Stimulated activated CD4-positive, alpha-beta T cell treated with anti-CD3 and anti-CD28 coated beads, TNF-alpha, amount 100 ng/mL, for 1 hour (primary cell): ENCODE results near the gene ABI3.
A peak's percentile ranks its signal among the peaks of the same experiment; 100 is the strongest.

ENCODE experiments used
- DNase-seq, 3 donors: peaks; one replicate each; pipeline ENCODE4 v3.0.0-alpha.2; 2020; ENCODE audit warnings: low read depth in 3 of 3, low spot score in 1 of 3

The ABI3 gene

DNA sequence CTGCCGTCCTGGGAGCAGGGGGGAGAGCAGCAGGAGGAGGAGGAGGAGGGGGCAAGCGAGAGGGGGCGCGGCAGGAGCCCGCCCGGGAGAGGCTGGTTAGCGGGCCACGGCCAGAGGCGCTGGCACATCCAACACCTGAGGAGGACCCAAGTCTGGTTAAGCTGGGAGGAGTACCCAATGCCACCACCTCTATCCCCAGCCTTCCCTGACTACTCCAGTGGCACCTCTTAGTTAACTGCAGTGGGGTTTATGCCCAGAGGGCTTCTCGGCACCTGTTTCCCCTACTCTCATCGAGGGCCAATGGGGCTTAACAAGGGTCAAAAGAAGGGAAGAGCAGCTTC, 14.5 kb downstream of the ABI3 start:
- no peak for DNase-seq

DNA sequence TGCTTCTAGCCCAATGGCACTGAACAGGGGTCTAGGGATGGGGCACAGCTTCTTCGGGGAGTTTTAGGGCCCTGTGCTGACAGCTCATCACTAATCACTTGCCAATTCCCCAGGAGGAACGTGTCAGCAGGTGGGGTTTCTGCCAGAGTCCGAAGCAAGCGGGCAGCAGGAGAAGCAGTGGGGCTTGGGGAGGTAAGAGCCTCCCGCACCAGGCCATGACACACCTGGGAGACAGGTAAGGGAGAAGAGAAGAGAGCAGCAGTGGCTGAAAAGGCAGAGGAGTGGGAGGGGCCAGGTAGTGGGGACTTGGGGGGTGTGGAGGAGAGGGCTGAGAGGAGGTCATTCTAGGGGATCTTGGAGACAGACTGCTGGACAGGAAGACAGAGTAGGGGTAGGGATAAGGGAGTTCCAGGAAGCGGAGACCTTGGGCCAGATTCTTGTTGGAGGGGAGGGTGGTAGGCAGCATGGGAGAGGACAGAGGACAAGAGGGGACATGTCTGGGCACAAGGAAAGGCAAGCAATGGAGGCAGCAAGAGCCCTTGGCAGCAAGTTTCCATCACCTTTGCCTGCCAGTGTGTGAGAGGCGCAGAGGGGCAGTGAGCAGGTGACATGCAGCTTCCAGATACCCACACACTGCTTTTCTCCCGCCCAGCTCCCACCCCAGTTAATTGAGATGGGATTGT, 15.2 kb downstream of the ABI3 start:
- DNase-seq = no peak

- DNase-seq = no peak
Measured at GRCh38 chr17:49226771-49227435, 16.4 kb downstream of the ABI3 start.

DNA sequence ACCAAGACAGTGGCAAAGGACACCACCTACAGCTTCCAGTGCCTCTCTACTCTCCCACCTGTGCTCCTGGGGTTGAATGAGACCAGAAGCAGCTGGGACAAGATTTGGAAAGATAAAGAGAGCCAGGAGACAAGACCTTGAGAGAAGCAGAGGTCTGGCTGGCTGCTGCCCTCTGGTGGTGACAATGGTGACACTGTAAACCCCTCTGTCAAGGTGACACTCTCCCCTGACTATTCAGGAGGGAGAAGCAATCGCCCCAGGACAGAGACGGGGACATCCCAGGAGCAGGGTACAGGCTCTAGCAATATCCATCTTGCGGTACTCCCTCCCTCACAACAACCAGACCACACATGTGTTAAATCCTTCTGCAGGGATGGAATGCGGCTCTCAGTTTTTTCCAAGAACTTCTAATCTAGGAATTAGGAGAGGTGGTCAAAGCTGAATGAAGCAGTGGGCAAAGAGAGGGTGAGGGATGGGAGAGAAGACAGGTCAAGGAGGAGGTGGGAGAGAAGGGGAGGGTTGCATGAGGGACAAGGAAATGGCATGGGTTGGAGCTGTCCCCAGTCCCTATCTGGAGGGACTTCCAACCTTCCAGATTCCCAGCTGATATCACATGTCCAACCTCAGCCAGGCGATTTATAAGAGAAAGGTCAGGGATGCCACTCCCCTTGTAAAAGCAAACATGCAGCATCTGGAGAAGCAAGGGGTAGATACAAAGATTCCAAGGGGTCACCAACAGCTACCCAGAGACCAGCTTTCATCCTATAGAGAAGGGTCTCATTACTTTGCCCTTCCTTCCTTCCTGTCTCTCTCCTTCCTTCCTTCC, 17.1 kb downstream of the ABI3 start:
- DNase-seq = peak; percentile 41 to 64 (median 57)

- no peak for DNase-seq
Measured at GRCh38 chr17:49229076-49229804, 18.7 kb downstream of the ABI3 start.

- no peak for DNase-seq
Measured at GRCh38 chr17:49229805-49230600, 19.5 kb downstream of the ABI3 start.

DNA sequence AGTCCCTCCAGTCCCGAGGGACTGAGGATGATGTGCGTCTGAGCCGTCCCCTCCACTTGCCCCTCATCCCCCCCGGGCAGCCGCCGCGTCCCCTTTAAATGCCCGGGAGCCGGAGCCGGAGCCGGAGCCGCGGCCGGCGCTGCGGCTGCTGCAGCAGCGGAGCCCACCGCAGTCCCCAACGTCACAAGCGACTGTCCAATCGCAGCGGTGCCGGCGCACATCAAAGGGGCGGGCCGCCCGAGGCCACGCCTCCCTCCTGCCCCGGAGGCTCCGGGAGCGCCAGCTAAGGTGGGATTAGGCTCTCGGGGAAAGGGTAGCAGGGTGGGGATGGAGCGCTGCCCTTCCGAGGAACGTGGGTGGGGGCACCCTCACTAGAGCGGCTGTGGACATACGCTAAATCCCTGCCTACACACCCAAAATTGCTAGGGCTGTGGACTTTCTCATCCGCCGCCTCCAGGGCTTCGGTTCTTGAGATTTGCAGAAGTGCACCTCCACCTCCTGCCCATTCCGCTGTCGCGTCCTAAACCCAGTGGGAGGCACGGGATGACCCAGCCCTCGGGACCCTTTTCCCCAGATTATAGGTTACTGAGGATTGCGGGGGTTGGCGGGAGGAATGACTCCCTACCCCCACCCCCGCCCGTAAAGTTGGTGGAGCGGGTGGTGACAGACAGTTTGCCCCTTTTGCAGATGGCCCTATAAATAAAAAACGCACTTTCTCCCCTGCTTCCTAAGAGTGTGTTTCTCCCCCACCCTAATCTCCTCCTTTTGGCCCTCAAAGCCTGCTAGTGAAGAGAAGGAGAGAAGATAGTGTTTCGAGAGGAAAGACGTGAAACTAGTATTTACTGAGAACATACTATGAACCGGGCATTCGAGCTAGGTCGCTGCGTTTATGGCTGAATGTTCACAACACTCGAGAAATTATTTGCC, 20.4 kb downstream of the ABI3 start, which contains the start of gene PHOSPHO1:
TSS of gene PHOSPHO1 (minus strand) at position 152 of the 927 bp plus-strand sequence. CDS start 4,096 bp downstream, outside the sequence.
- peak; percentile 48 to 79 (median 66) for DNase-seq

DNA sequence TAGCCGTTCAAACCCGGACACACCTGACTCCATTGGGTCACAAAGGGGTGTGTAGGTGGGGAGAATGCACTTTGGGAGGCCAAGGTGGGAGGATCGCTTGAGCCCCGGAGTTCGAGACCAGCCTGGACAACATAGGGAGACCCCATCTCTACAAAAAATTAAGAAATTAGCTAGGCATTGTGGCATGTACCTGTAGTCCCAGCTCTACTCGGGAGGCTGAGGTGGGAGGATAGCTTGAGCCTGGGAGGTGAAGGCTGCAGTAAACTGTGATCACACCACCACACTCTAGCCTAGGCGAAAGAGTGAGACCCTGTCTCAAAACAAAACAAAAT, 21.0 kb downstream of the ABI3 start:
- DNase-seq = no peak

DNA sequence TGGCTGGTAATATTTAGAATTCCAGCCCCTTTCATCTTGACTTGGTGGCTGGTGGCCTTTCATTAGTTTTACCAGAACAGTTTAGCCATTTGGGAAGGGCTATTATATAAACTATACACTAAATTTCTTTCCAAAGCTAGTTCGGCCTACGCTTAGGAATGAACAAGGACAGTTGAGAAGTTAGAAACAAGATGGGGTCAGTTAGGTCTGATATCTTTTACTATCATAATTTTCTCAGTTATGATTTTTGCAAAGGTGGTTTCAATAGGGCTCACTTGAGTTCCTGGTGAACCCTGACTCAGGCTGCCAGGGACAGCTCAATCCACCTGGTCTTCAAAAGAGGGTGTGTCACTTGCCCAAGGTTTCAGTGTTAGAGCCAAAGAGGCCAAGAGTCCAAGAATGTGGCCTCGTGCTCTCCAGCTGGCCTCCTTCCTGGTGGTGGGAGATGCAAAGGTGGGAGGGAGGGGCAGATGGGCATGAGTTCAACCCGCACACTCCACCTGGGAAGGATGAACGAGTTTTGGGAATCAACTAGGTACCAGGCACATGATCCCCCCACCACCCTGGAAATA, 24.1 kb downstream of the ABI3 start:
- no peak for DNase-seq

GRCh38 chr17:49235896-49236295, 25.4 kb downstream of the ABI3 start:
- no peak for DNase-seq

DNA sequence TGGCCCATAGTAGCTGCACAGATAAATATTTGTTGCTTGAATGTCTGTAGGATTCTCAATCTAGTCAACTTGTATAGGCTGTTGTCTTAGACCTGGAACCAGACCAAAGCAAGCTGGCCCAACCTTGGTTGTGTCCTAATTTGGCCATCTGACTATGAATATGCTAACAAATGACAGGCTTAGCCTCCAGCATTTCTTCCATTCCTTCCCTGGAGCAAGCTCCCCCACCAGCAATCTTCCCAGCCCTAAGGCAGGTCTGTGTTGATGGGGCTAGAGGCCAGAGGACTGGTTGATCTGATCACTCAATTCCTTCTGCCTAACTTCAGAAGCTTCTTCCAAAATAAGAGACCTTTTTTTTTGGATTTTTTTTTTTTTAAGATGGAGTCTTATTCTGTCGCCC, 29.5 kb downstream of the ABI3 start:
- no peak for DNase-seq

DNA sequence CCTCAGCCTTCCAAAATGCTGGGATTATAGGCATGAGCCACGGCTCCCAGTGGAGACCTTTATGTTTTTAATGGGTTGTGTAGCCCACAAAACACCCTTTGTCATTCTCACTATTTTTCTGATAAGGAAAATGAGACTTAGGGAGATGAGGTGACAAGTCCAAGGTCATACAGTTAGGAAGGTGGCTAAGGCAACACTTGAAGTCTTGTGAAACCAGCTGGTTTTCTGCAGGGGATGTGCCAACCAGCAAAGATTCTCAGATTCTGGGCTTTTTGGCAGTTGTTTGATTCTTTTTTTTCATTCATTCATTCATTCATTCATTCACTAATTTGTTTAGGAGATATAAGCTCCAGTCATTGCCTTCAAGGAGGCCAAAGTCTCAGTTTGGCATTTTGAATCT, 30.1 kb downstream of the ABI3 start:
- DNase-seq = no peak

- no peak for DNase-seq
Measured at GRCh38 chr17:49241040-49241439, 30.5 kb downstream of the ABI3 start.

DNA sequence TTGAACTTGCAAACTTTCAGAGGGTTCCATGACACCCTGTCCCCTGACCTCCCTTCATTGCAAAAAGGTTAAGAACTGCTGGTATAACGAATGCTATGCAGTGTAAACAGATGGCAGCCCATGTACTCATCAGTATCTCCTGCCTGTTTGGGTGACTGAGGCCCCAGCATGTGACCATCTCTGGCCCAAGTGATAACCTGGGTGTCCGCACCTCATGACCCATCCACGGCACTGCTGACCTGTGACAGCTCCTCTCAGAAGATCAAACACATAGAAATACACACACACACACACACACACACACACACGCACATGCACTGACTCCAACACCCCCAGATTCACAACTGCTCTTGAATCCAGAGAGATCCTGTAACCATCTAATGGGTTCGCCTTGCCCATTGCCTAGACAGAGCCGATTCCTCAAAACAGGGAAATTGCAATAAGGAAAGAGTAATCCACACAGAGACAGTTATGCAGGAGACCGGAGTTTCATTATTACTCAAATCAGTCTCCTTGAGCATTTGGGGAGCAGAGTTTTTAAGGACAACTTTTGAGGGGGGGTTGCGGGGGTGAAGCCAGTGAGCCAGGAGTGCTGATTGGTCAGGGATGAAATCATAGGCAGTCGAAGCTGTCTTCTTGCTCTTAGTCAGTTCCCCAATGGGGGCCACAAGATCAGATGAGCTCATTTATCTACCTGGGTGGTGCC, 31.3 kb downstream of the ABI3 start:
- no peak for DNase-seq

DNA sequence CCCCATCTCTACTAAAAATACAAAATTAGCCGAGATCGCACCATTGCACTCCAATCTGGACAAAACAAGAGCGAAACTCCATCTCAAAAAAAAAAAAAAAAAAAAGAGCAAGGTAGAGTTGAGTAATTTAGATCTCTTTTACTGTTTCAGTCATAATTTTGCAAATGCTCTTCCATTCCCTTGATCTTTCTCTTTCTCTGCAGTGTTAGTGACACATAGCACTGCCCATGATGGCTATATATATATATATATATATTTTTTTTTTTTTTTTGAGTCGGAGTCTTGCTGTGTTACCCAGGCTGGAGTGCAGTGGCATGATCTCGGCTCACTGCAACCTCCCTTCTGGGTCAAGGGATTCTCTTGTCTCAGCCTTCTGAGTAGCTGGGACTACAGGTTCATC, 32.3 kb downstream of the ABI3 start:
- DNase-seq = no peak

- no peak for DNase-seq
Measured at GRCh38 chr17:49244839-49245238, 34.3 kb downstream of the ABI3 start.

DNA sequence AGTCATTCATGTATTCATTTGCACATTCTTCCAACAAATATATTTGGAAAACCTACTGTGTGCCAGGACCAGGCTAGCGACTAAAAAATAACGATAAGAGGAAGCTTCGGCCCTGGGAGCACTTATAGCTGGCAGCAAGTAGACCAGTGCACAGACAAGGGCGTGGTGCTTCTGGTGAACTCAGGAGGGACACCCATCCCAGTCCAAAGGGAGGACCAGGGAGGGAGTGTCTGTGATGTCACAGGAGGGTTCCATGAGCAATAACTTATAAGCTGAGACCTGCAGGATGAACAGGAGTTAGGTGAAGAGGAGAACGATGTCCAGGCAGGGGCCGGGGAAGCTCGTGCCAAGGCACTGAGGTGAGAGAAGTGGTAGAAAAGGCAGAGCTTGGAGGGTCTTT, 37.4 kb downstream of the ABI3 start:
- no peak for DNase-seq

- no peak for DNase-seq
Measured at GRCh38 chr17:49249292-49249794, 38.8 kb downstream of the ABI3 start.
